OCI-LY3 (cell line): ENCODE data around the gene SLC26A11.

Source experiments
- CTCF ChIP-seq: fragments of 200-600, 300-600 bp; sonication (generic); IDR thresholded peaks from 2 replicates; pipeline ENCODE4 v1.5.1; 2014; ENCODE audit warnings: antibody characterized with exemption, low read length, low read depth
- EZH2phosphoT487 ChIP-seq: fragments of 200-600 bp; shearing (Covaris generic); IDR thresholded peaks from 2 replicates; pipeline ENCODE4 v1.6.1; 2018; ENCODE audit warnings: antibody characterized with exemption, mixed run types, low read depth

GRCh38 chr17:80218391-80218790 is 1.8 kb upstream of the SLC26A11 start:
- TF ChIP-seq CTCF = no peak
- TF ChIP-seq EZH2phosphoT487 = no peak
